Forelimb muscle (tissue), 1 donor: ENCODE results near the gene GGACT. TPM values are rescaled to one million over a fixed set of nuclear protein-coding genes. Genes with fewer than 3 reads are reported as not detected.

ENCODE experiments used
- DNase-seq: peaks from one replicate; pipeline ENCODE4 v3.0.0-alpha.2; 2013; ENCODE audit warnings: low read depth
- polyA plus RNA-seq: library from polyadenylated mRNA; unstranded; fragments of 120-200 nt; gene quantifications from one replicate; pipeline ENCODE4 v1.2.1, GENCODE V29; 2013; ENCODE audit not compliant: insufficient read length

GGACT gene
- polyA plus RNA-seq, 1 donor: 1.5 TPM

DNA sequence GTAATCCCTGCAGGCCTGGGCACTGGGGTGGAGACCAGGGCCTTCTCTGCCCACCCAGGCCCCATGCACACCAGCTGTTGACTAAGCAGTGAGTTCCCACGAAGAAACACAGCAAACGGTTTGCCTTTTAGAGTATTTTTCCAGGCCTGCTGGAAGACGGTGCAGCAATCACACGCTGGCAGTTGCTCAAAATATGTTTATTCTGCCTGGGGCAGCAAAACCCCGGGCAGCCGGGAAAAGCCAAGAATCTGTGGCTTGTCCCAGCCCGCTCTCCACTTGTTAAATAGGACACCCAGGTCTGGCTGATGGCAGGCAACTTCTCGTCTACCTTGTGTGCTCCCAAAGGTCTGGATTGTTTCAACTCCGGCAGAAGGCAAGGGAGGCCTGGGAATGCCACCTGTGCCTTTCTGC is 40.8 kb downstream of the GGACT start:
- DNase-seq: no peak

DNA sequence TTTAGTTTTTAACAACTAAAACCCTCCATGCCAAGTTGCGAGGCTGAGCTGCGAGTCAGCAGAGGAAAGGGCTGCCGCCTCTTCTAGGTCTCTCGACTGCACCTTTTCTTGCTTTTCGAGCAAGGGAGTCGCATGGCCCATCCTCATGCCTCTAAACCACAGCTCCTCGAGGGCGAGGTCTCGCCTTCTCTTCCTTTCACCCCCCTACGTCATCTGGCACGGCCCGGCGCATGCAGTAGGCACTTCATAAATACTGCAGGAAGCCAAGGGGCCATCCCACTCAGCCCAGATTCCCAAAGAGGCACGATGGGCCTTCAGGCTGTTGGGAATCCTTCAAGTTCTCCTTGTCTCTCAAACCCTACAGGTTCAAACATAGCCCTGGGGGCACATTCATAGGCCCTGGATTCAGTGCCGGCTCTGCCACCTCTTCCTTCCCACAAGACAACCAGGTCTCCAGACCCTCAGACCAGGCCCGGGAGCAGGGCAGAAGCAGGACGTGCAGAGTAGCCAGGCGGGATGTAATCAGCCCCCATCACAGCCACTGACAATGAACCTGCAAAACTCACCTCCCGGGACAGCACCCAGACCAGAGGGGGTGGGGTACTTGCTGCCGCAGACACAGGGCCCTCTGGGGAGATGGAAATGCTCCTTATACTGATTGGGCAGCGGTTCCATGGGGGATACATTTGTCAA is 41.7 kb downstream of the GGACT start:
- DNase-seq: no peak

DNA sequence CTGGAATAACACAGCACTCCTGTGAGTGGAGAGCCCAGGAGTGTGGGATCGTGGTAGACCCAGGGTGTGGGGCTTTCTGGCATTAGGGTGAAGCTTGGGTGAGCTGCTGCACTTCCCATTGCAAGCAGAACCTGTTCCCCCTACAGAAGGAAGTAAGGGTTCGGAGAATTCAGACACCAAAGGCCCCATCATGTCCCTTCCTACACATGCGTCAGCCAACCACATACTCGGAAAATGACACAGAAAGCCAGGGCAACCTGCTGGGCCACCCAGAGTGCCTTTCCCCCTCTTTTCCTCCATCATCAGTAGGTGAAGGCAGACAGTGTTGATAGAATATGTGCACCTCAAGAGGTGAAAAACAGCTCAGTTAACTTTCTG is 42.9 kb downstream of the GGACT start:
- no peak for DNase-seq

DNA sequence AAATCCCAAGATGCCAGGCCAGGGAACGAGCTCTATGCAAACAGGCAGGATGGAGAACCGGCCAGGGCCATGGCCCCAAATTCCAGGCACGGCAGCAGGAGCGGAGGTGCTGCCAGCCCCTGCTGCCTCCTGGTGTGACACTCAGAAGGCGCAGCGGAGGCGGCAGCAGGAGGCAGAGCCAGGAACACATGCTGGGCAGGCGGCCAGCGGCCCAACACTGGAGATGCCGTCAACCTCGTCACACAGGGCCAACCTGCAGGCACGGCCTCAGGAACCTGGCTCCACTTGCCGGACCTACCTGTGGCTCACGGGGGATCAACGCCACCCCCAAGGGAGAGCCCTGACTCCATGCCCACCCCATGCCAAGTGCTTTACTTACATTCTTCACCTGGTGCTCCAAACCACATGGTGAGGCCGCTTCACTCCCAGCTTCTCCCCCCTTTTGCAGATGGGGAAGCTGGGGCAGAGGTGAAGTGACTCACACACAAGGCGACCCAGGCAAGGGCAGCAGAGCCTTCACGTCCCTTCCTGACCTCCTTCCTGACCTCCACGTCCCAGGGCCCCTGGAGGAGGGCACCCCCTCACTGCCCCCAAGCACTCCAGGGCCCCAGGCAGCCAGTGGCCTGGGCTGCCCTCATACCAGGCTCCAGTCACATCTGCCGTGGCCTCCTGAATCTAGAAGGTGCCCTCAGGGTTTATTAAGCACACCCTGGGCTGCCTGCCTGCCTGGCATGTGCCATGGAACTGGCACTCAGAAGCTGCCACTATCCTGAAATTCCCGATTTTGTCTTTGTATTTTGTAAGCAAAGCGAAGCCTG is 43.5 kb downstream of the GGACT start:
- no peak for DNase-seq

DNA sequence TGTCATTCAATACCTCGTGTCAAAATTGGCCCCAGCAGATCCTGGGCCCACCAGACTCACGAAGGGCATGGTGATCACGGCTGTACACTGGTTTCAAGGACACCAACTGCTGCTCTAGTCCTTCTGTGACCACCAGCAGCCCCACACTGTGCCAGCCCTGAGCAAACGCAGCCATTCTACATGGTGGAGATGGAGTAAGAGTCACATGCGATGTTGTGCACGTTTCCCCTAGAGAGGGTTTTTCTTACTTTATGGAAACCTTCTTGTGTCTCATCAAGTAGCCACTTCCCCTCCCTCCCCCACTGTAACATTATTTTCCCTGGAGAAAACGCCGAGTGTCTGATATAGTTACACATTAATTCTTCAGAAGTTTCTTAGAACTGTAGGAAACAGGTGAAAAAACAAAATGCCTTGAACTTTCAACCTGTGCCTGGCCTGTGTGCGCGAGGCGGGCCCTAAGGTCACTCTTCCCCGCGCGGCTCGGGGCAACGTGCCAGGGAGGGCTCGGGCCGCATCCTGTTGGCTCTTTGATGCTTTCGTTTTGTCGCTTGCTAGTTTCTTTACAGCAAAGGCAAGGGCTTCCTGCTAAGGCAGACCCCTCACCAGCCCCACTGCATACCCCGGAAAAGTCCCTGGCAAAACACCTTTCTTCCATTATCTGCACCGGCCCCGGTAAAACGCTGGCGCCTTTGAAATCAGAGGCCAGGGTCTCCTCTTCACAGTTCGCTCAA is 44.6 kb downstream of the GGACT start:
- no peak for DNase-seq

DNA sequence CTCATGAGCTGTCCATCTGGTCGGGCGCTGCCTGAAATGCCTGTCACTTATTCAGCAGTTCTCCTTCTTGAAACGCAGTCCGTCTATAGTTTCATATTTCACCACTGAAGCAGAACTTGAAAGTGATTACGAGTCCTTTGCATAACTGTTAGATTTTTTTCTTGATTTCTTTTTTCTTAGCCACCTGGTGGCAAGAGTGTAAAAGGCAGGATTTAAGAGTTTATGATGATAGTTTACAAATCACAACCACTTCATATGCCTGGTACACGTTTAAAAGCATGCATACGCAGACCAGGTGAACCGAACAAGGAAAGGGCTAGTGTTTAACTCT is 45.8 kb downstream of the GGACT start:
- no peak for DNase-seq

DNA sequence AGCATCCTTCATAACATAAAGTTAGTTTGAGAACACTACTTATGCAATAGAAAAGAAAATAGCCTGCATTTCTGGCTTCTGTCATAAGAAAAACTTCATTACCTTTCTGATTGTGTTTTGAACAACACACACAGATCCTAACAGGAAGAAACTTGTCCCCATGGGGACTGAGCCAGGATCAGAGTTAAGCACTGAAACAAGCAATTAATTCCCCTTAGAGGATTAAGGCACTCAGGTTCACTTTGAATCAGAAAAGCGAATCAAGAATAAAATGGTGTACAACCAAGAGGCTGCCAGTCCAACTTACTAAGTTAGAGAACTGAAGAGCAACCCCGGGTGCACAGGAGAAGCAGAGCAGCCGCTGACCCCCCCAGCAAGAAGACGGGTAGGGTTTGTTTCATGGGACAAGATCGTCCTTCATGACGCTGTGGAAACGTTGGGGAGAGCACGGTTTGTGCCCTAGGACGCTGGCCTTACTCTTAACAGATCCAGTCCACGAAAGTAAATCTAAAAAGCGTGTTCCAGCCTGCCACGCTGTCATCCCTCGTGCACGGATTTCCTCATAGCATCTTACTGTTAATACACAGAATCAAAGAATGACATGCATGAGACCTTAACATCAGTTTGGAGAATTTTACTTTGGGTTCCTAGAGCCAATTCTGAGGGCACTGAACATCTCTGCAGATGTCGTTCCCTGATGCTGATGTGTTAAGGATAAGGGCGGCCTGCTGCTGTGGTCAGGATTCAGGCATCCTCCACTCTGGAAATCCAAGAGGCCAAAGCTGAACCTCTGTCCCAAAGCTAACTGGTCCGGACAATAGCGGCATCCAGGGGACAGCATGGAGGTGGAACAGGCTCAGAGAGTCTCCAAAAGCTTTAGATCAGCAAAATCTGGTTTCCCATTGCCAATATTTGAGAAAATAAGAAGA is 46.4 kb downstream of the GGACT start:
- no peak for DNase-seq

DNA sequence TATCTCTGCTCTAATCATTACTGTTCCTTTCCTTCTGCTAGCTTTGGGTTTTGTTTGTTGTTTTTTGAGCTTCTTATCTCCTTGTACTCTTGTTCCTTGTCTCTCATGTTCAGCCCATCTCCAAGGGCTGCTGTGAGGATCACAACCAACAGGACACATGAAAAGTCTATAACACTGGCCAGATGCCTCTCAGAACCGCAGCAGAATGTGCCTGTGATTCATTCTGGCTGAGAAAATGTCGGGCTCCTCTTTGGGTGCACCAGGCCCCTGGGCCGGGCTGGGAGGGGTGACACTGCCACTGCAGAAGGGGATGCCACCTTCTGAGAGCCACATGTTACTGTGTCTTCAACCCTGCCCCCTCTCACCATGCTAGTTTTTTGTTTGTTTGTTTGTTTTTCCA is 48.0 kb downstream of the GGACT start:
- DNase-seq: no peak

DNA sequence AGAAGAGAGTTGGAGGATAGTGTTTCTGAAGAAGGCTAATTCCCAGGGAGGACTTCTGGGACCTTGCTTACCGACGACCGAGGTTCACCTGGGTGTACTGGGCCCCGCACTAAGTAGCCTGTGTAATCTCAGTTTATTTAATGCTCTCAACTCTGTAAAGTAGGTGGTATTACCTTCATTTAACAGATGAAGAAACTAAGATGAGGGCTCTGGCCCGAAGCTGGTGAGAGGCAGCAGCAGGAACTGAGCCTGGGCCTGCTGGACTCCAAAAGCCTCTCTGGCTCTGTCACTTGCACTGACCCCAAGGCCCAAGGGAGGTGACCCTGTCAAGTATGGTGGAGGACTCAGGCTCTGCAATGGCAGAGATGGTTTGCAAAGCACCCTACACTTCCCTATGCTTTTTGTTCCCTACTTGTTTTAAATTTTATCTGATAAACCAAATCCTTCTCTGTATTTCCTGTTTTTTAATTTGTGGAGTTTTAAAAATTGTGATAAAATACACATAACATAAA is 50.6 kb downstream of the GGACT start:
- no peak for DNase-seq

DNA sequence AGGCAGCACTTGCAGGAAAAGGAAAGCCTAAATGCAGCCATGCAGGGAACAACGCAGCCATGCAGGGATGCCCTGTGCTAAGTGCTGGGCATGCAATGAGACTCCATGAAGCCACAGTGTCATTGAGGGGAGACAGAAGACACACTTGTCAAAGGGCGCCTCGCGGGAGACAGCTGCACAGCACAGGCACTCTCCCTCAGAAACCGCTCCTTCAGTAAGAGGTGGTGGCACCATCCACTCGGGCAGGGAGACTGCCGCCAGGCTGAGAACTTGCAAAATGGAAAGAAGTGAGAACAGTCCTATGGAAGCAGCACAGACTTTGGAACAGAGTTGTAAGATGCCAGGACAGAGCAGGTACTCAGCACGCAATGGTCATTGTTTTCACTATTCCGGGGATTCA is 51.1 kb downstream of the GGACT start:
- no peak for DNase-seq

DNA sequence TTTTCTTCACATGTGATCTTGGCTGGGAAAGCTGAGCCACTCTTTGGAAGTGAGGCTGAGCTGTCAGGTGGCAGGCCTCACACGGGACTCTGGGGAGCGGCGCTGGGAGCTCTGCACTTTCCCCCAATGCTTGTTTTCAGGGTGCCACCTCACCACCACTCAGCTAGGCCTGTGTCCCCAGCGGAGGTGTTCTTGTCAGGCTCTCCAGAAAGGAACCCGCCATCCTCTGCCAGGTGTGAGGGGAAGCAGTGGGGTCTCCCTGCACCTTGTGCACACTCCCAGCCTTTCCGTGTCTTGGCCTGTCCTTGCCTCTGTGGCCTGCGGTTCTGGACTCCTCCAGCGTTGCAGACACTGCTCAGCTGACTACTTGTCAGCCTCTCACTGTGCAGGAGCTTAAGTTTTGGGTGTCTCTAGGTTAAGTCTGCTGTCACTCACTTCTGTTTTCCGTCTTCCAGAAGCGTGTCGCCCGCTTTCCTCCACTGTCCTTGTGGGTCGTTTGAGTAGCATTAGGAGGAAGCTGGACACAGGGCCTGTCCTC is 51.9 kb downstream of the GGACT start:
- no peak for DNase-seq

DNA sequence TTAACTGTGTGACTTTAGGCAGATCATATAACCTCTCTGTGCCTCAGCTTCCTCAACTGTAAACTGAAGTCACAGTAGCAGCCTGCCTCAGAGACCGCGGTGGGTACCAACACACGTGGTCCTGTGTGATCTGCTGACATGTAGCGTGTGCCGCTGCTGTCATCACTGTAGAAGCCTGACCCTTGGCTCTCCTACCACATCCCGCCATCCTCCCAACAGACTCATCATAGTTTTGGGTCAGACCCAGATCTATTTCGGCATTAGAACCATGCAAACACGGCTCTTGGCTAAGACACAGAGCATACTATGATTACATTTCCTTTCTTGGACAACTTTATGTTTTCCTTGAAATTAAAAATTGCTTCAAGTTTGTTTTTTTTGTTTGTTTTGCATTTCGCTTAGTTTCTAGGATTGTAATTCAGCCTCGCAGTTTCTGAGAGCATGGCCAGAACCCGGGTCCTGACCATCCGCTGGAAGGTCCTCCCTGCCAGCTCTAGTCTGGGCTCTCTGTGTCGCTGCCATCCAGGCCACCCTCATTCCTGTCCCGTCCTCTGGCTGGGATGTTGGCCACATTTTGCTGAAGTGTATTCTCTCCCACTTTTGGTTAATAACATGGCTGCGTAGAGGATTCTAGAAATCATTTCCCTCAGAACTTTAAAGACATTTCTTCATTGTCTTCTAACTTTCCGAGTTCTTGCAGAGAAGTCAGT is 53.0 kb downstream of the GGACT start:
- no peak for DNase-seq

DNA sequence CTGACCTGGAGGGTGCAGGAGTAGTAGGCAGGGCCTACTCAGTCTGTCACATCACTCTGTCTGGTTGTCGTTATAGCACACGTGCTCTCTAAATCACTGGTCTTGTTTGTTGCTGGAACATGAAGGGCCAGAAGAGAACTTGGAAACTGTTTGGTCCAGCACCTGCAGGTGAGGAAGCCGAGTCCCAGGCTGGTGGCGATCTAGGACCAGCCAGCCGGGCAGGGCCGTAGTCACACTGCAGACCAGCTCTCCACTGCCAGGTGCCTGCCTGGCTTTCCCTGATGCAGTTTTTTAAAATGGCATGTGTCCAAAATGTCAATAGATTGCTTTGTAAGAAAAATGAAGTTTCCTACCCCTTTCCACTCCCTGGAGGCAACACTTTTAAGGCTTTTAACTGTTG is 53.7 kb downstream of the GGACT start:
- DNase-seq: no peak

DNA sequence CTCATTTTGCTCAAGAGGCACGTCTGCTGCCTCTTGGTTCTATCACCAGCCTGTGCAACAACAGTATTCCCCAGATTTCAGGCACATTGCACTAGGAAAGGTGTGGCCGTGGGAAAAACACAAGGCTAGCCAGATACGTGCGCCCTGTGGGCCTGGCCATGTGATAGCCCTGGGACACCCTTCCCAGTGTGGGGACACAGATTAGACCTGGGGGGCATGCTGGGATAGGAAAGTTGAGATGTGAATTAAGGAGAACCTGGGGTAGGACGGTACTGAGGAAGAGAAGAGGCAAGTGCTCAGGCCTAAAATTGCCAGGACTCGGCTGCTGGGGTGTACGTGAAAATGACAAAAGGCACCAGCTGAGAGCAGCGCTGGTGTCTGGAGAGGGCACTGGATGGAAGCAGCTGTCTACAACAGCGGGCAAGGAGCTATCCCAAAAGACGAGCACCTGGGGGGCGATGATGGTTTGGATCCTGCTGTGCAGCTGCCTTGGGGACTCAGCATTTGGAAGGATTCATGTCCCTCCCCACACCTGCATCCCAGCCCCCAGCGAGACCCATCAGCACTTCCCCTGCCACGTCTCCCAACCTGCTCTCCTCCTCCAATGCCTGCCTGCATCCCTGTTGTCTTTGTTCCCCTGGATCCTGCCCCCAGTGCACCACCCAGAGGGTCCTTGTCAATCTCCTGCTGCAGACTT is 54.3 kb downstream of the GGACT start:
- DNase-seq: no peak

DNA sequence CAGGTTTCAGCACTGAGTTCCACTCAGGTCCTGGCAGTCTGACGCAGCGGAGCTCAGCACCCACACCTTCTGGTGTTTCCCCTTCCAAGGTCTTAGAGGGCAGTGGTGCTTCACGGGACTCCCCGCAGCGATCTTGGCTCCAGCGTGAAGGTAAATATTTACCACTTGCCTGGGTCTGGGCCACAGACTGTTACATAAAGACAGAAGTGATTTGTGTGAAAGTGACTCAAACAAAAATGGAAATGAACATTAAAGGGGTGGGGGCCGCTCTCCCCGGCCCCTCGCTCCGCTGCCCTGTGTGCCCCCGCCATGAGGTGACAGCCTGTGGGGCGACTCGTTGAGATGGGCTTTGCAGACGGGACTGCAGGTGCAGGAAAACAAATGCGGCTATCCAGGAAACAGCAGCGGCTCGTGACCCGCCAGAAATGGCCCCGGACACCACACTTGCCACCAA is 55.0 kb downstream of the GGACT start:
- DNase-seq: no peak

DNA sequence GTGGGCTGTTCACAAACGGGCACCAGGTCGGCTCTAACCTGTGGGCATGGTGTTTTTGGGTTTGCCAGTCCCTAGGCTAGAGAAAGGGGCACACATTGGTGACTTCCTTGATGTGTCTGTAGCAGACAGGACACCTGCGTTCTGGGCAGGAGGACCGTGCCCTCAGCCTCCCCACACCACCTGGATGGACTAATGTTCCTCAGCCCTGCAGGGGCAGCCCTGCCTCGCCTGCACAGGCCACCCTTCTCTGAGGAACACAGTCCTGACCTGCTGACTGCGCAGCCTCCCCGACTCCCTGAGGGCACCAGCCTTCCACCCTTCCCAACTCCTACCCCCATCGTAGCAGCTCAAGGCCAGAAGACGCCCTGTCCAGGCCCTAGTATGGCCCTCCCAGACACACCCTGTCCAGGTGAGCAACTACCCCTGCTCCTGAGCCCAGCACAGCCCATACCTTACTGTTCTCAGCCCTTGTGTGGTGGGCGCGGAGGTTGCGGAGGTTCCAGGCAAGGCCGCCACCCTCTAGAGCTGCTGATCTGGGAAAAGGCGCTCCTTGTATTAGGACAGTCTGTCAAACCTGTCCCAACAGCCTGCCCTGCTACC is 55.7 kb downstream of the GGACT start:
- no peak for DNase-seq

DNA sequence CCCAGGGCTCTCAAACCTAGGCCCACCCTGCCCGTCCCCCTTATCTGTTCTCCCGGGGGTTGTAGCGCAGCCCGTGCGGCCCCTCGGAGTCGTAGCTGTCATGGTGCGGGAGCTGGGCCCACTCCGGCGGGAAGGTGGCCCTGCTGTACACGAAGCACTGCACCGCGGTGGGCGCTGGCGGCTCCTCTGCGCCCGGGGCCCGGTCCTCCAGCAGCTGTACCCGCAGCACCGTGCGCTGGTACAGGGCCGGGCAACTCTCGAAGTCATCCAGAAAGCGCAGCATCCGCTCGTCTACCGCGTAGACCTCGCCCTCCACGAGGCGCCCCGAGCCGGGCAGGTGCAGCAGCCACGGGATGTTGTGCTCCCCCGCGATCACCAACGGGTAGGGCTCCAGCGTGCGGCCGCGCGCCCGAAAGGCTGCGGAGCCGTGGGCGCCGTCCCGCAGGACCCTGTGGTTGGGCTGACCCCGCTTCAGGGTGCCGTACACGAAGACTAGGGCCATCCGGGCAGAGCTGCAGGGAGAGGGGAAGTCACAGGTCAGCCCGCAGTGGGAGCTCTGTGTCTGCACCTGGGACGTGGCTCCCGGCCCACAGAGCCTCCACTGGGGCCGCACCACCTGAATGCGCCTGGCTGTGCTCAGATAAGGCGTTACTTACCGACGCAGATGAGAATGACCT is 56.4 kb downstream of the GGACT start:
- no peak for DNase-seq

DNA sequence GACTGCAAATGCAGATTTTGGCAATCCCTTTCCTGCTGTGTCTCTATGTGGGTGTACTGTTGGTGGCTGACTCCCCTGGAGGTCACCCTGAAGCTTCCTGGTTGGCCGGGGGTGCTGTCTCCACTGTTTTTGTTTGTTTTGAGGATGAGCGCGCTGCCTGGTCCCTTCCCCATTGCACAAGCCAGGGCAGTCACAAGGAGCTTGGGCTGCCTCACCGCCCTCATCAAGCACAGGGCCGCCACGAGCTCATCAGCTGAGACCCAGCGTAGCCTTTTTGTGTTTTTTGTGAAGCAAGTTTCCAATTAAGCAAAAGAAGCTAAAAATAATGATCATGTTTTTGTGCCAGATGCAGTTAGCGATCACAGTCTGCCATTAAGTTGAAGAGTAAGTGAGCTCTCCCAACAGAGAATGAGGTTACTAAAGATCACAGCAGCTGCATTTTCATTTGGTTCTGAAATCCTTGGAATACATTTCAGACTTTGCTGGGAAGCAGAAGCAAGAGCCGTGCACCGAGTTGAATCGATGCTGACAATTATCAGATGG is 57.8 kb downstream of the GGACT start:
- no peak for DNase-seq
